ENCODE results near the gene CFD.

Gene CFD

GRCh38 chr19:912181-913079 lies 53.0 kb downstream of the CFD start:
- Histone ChIP-seq H3K27me3 (ENCODE audit: control insufficient read depth in 1 of 2, insufficient read depth in 2 of 2, low read length in 2 of 2) (peaks cover 0 to 8% of the 10 kb centered on the region in 2 donors), H3K4me3 (ENCODE audit: low read depth in 1 of 2, low read length in 2 of 2) (peak overlapping the region in 1 of 2 donors; percentile 61), H3K4me1 (ENCODE audit: insufficient read depth, low read length) (peaks cover 8% of the 10 kb centered on the region), H3K9me3 (ENCODE audit: low read length) (no peaks in the 10 kb centered on the region), H3K9ac (ENCODE audit: low read length) (no peak overlapping the region), H3K27ac (ENCODE audit: low read depth, low read length) (peak overlapping the region; percentile 44), H3K36me3 (ENCODE audit: insufficient read depth, low read length) (no peaks in the 10 kb centered on the region)
